HepG2 (cell line): ENCODE results near the gene SERINC5. TPM values are rescaled to one million over a fixed set of nuclear protein-coding genes. Genes with fewer than 3 reads are reported as not detected.
A peak's percentile ranks its signal among the peaks of the same experiment; 100 is the strongest.

Experiments used
- BRCA1 ChIP-seq: sonication (generic); formaldehyde crosslinking; IDR thresholded peaks from 2 replicates; pipeline ENCODE4 v1.4.0; 2020; ENCODE audit warnings: missing genetic modification reagents
- DNMT1 ChIP-seq: sonication (generic); formaldehyde crosslinking; IDR thresholded peaks from 2 replicates; pipeline ENCODE4 v1.5.1; 2020; ENCODE audit warnings: mild to moderate bottlenecking, missing genetic modification reagents
- MED1 ChIP-seq: sonication (generic); formaldehyde crosslinking; IDR thresholded peaks from 2 replicates; pipeline ENCODE4 v1.4.0; 2020; ENCODE audit warnings: missing genetic modification reagents
- MIXL1 ChIP-seq: IDR thresholded peaks from 2 replicates; pipeline ENCODE4 v1.6.1; 2016
- NR2C2 ChIP-seq: sonication (generic); formaldehyde crosslinking; IDR thresholded peaks from 2 replicates; pipeline ENCODE4 v1.4.0; 2020; ENCODE audit warnings: missing genetic modification reagents, mild to moderate bottlenecking, moderate library complexity, borderline replicate concordance
- PRMT3 ChIP-seq: sonication (generic); formaldehyde crosslinking; IDR thresholded peaks from 2 replicates; pipeline ENCODE4 v1.8.1; 2022; ENCODE audit warnings: low read depth, mild to moderate bottlenecking, moderate library complexity, missing genetic modification reagents, borderline replicate concordance
- PTBP1 ChIP-seq: fragments of 200-400 bp; formaldehyde crosslinking; IDR thresholded peaks from 2 replicates; pipeline ENCODE4 v1.6.1; 2018; ENCODE audit warnings: low read length, low read depth; ENCODE audit not compliant: poor library complexity, severe bottlenecking
- RAD21 ChIP-seq: fragments of 450-650 bp; formaldehyde crosslinking; IDR thresholded peaks from 2 replicates; pipeline ENCODE4 v1.5.0; 2020; ENCODE audit warnings: mild to moderate bottlenecking
- USF2 ChIP-seq, 2 experiments: sonication (generic) in 1 of 2; formaldehyde crosslinking in 1 of 2; IDR thresholded peaks; 2 replicates each; pipeline versions ENCODE4 v1.5.1 to v1.6.1; 2011 to 2020; ENCODE audit warnings: borderline replicate concordance in 1 of 2, low read depth in 1 of 2, low read length in 1 of 2, mild to moderate bottlenecking in 1 of 2, missing genetic modification reagents in 1 of 2, moderate library complexity in 1 of 2
- ZNF543 ChIP-seq: sonication (generic); formaldehyde crosslinking; IDR thresholded peaks from 2 replicates; pipeline ENCODE4 v1.4.0; 2020; ENCODE audit warnings: mild to moderate bottlenecking, missing genetic modification reagents
- ZNF556 ChIP-seq: sonication (generic); formaldehyde crosslinking; IDR thresholded peaks from 2 replicates; pipeline ENCODE4 v1.4.0; 2020; ENCODE audit warnings: mild to moderate bottlenecking, missing genetic modification reagents, borderline replicate concordance
- ZNF746 ChIP-seq: sonication (generic); formaldehyde crosslinking; IDR thresholded peaks from 2 replicates; pipeline ENCODE4 v1.8.0; 2022; ENCODE audit warnings: mild to moderate bottlenecking, missing genetic modification reagents
- polyA plus RNA-seq, 8 experiments: library from polyadenylated mRNA; depleted of rRNA in 3 of 8; stranded (reverse) in 7 of 8; unstranded in 1 of 8; fragments of >200 nt; fragmentation: Illumina TruSeq in 4 of 8; extraction: Trizol in 4 of 8; gene quantifications; 2 replicates each; pipeline versions ENCODE4 v1.2.1 to v1.2.3, GENCODE V29; 2011 to 2016; ENCODE audit warnings: low read depth in 4 of 8, missing spikeins in 1 of 8, mixed read lengths in 1 of 8; ENCODE audit not compliant: insufficient read depth in 1 of 8
- total RNA-seq, 5 experiments: library from RNA; depleted of rRNA; stranded (reverse); fragments of >200 nt; fragmentation: Illumina TruSeq; extraction: Trizol; gene quantifications; 2 replicates each; pipeline ENCODE4 v1.2.3, GENCODE V29; 2016; ENCODE audit warnings: low read depth in 1 of 5
- TF ChIP-seq, protein P1 (sequence below): sonication (generic); formaldehyde crosslinking; IDR thresholded peaks from 2 replicates; pipeline ENCODE4 v1.5.1; 2020; ENCODE audit warnings: mild to moderate bottlenecking, missing genetic modification reagents, borderline replicate concordance
- TF ChIP-seq, protein P2 (sequence below): sonication (generic); formaldehyde crosslinking; IDR thresholded peaks from 2 replicates; pipeline ENCODE4 v1.8.0; 2022; ENCODE audit warnings: missing genetic modification reagents, mild to moderate bottlenecking, inconsistent platforms, borderline replicate concordance

SERINC5 gene
- total and polyA plus RNA-seq, 2 of the 13 experiments (the other 11 are each of a cell fraction or from before 2014, with no cell fraction given): 17.3 to 22.8 TPM

DNA sequence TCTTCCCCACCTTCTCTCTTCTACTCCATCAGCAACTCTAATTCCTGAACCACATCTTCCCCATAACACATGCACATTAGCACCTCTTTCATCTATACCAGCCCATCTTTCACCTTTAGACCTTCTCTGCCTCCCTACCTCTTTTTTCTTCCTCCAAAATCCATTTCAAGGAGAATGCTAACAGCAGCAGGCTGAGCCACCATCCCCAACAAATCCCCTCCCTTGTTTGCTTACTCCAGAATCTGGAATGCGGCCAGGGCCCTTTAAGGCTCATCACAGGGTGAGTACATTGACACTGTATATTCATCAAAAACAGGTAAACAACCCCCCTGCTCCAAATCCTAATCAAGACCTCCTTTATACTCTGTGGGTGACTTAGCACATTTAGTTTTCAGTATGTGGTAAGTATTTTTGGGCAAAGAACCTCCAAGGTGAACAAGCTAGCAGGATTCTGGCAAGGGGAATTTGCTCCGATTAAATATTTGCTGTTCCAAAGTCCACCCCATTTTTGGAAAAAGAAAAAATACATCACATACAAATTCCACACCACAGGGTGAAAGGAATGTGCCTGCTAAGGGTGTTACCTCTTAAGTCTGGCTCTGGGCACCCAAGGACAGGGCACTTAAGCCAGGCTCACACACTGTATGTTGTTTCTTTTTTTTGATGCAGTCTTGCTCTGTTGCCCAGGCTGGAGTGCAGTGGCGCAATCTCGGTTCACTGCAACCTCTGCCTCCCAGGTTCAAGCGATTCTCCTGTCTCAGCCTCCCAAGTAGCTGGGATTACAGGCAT is 71.4 kb downstream of the SERINC5 start (continued):
- TF ChIP-seq MED1 (peak; percentile 38), RAD21 (CRISPR knock-in tag) (peak; percentile 39), ZNF556 (no peak), ZNF543 (CRISPR knock-in tag) (peak; percentile 75; the same call in 1 of the 2 replicates), BRCA1 (no peak), NR2C2 (CRISPR knock-in tag) (no peak), ZNF746 (peak; percentile 73; the same call in 1 of the 2 replicates), USF2 (IDR thresholded peaks at IDR 0.05; ENCODE audit: low read depth, low read length) (no peak), USF2 (CRISPR knock-in tag; IDR thresholded peaks at IDR 0.05; ENCODE audit: borderline replicate concordance) (no peak), MIXL1 (CRISPR knock-in tag) (peak; percentile 16; the same call in 1 of the 2 replicates), DNMT1 (no peak), PTBP1 (no peak), PRMT3 (CRISPR knock-in tag) (no peak)
- TF ChIP-seq, protein P1, sequence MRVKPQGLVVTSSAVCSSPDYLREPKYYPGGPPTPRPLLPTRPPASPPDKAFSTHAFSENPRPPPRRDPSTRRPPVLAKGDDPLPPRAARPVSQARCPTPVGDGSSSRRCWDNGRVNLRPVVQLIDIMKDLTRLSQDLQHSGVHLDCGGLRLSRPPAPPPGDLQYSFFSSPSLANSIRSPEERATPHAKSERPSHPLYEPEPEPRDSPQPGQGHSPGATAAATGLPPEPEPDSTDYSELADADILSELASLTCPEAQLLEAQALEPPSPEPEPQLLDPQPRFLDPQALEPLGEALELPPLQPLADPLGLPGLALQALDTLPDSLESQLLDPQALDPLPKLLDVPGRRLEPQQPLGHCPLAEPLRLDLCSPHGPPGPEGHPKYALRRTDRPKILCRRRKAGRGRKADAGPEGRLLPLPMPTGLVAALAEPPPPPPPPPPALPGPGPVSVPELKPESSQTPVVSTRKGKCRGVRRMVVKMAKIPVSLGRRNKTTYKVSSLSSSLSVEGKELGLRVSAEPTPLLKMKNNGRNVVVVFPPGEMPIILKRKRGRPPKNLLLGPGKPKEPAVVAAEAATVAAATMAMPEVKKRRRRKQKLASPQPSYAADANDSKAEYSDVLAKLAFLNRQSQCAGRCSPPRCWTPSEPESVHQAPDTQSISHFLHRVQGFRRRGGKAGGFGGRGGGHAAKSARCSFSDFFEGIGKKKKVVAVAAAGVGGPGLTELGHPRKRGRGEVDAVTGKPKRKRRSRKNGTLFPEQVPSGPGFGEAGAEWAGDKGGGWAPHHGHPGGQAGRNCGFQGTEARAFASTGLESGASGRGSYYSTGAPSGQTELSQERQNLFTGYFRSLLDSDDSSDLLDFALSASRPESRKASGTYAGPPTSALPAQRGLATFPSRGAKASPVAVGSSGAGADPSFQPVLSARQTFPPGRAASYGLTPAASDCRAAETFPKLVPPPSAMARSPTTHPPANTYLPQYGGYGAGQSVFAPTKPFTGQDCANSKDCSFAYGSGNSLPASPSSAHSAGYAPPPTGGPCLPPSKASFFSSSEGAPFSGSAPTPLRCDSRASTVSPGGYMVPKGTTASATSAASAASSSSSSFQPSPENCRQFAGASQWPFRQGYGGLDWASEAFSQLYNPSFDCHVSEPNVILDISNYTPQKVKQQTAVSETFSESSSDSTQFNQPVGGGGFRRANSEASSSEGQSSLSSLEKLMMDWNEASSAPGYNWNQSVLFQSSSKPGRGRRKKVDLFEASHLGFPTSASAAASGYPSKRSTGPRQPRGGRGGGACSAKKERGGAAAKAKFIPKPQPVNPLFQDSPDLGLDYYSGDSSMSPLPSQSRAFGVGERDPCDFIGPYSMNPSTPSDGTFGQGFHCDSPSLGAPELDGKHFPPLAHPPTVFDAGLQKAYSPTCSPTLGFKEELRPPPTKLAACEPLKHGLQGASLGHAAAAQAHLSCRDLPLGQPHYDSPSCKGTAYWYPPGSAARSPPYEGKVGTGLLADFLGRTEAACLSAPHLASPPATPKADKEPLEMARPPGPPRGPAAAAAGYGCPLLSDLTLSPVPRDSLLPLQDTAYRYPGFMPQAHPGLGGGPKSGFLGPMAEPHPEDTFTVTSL (CRISPR knock-in tag): peak; percentile 81; the same call in 1 of the 2 replicates
- TF ChIP-seq, protein P2, sequence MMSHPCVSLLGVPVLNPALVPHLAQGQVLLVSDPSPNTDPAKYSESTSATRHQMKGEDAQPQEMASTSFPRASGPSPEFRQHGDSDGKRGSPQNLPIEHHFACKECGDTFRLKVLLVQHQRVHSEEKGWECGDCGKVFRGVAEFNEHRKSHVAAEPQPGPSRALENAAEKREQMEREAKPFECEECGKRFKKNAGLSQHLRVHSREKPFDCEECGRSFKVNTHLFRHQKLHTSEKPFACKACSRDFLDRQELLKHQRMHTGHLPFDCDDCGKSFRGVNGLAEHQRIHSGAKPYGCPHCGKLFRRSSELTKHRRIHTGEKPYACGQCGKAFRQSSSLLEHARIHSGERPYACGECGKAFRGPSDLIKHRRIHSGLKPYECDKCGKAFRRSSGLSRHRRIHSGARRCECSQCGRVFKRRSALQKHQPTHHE (CRISPR knock-in tag): no peak
